Stomach (tissue), 4 donors: ENCODE data around the gene MPHOSPH8.

Experiments used
- EP300 ChIP-seq: sonication (generic); formaldehyde crosslinking; IDR thresholded peaks from one replicate; pipeline ENCODE4 v1.6.1; 2017; ENCODE audit warnings: antibody characterized with exemption
- POLR2A ChIP-seq, 4 donors: fragments of 450-650 bp; IDR thresholded peaks; one replicate each; pipeline ENCODE4 v1.6.1; 2016; ENCODE audit warnings: antibody characterized with exemption in 4 of 4, control low read depth in 2 of 4, mild to moderate bottlenecking in 1 of 4, moderate library complexity in 1 of 4
- POLR2AphosphoS5 ChIP-seq, 3 donors: sonication (generic); formaldehyde crosslinking; IDR thresholded peaks; one replicate each; pipeline ENCODE4 v1.6.1; 2016; ENCODE audit warnings: antibody characterized with exemption in 3 of 3
- TF ChIP-seq, protein P1 (sequence below), 7 experiments: fragments of 450-650 bp in 4 of 7; fragments of 200-600 bp in 3 of 7; sonication (generic) in 3 of 7; IDR thresholded peaks; one replicate each; pipeline ENCODE4 v1.5.1; 2016 to 2019; ENCODE audit warnings: antibody characterized with exemption in 7 of 7, control low read depth in 2 of 7, mild to moderate bottlenecking in 1 of 7

DNA sequence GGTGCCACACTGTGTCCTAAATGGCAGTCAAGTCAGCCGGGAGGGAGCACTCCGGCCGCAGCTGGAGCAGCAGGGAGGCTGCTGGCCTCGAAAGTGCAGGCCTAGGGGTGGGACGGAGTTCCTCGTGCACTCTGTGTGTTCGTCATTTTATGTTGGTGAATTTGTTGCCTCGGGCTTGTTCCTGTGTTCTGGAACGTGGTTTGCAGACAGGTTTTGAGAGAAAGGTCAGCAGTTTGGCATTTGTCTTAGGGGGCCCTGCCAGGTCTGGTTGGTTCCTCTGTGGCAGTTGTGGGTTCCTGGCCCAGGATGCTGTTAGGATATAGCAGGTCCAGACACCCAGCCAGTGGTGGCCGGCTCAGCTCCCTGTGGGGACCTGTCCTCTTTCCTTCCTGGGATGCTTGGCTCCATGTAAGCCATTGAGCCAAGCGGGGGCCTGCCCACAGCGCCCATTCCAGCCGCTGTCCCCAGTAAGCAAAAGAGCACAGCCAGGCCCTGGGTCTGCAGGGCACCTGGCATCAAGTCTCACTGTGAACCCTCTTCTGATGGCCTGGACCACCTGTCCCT, 30.0 kb downstream of the MPHOSPH8 start:
- TF ChIP-seq, protein P1, sequence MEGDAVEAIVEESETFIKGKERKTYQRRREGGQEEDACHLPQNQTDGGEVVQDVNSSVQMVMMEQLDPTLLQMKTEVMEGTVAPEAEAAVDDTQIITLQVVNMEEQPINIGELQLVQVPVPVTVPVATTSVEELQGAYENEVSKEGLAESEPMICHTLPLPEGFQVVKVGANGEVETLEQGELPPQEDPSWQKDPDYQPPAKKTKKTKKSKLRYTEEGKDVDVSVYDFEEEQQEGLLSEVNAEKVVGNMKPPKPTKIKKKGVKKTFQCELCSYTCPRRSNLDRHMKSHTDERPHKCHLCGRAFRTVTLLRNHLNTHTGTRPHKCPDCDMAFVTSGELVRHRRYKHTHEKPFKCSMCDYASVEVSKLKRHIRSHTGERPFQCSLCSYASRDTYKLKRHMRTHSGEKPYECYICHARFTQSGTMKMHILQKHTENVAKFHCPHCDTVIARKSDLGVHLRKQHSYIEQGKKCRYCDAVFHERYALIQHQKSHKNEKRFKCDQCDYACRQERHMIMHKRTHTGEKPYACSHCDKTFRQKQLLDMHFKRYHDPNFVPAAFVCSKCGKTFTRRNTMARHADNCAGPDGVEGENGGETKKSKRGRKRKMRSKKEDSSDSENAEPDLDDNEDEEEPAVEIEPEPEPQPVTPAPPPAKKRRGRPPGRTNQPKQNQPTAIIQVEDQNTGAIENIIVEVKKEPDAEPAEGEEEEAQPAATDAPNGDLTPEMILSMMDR (IDR thresholded peaks at IDR 0.05), result no peak
- TF ChIP-seq POLR2A (IDR thresholded peaks at IDR 0.05), result no peak
- no peak for TF ChIP-seq POLR2AphosphoS5 (IDR thresholded peaks at IDR 0.05)
- TF ChIP-seq EP300, result no peak
